Activated CD8-positive, alpha-beta memory T cell treated with anti-CD3 and anti-CD28 coated beads, Interleukin-2, amount 50 U/mL, for 24 hours (primary cell): Measurements from ENCODE around the gene MTARC1.

Experiments
- DNase-seq: peaks from one replicate; pipeline ENCODE4 v3.0.0-alpha.2; 2020; ENCODE audit errors: extremely low read depth

MTARC1 gene

DNA sequence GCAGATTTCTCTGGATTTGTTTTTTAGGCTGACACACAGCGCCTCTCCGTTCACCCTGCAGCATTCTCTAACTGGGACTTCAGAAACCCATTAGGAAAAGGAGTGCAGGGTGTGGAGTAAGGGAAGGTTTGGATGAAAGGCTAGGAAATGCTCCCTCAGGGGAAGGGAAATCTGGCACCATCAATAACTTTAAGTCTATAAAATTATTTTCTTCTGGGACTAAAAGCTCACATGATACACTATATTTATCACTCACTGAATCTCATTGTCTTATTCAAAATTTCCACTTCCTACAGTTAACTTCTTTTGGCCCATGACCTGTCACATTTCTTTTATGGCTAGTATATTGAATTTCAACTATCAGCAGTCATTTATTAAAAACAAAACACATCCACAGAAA lies 46.7 kb downstream of the MTARC1 start:
- DNase-seq: no peak

GRCh38 chr1:220834155-220834870 lies 47.6 kb downstream of the MTARC1 start:
- no peak for DNase-seq
